ENCODE results near the gene MED9.
"Not testable (repeated sequence)": the region's sequence is repeated elsewhere in the genome, so short reads cannot be mapped to it uniquely, and the experiment has no call there.

The MED9 gene

DNA sequence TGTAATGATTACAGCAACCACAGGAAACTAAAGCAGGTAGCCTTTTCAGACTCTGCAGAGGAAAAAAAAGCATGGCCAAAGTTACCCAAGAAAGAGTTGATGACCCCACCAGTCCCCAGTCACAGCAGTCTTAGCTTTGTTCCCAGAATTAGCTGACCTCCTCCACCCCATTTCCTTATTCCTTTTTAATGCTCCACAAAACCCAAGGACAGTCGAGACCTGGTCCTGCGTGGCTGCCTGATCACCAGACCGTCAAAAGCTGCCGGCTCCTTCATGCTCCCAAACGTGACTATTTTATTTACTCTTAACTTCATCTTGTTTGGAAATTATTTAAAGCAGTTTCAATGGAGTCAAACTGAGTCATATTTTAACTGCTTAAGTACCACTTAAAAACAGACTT lies 28.7 kb upstream of the MED9 start:
- Histone ChIP-seq H3F3A (ENCODE audit: insufficient read depth) (no peaks in the 10 kb centered on the region), H4K20me1 (ENCODE audit: low read depth, low read length) (no peaks in the 10 kb centered on the region), H3K79me2 (ENCODE audit: insufficient read depth, low read length) (no peaks in the 10 kb centered on the region), H3K9ac (ENCODE audit: low read length) (no peak overlapping the region), H3K4me2 (ENCODE audit: low read depth, low read length, poor library complexity, severe bottlenecking) (no peak overlapping the region), H3K27ac (ENCODE audit: low read depth, low read length) (no peak overlapping the region), H3K36me3 (ENCODE audit: low read length) (no peaks in the 10 kb centered on the region), H3K4me3 (ENCODE audit: insufficient read depth, low read length, poor library complexity, severe bottlenecking) (no peak overlapping the region), H3K9me2 (replicated peaks; ENCODE audit: insufficient read depth, low read length) (no peaks in the 10 kb centered on the region), H3K27me3 (ENCODE audit: low read length) (no peaks in the 10 kb centered on the region), H2AFZ (ENCODE audit: low read depth, low read length, severe bottlenecking) (no peak overlapping the region), H3K9me3 (ENCODE audit: insufficient read depth, low read length) (no peaks in the 10 kb centered on the region)
- no peak for TF ChIP-seq EZH2phosphoT487 (conservative IDR thresholded peaks at IDR 0.05; ENCODE audit: low read length)
- TF ChIP-seq CTCF (IDR thresholded peaks at IDR 0.05; ENCODE audit: insufficient read depth, low read length, poor library complexity, severe bottlenecking), result no peak

GRCh38 chr17:17448723-17449122 lies 28.1 kb upstream of the MED9 start:
- Histone ChIP-seq H3F3A (ENCODE audit: insufficient read depth) (no peaks in the 10 kb centered on the region), H3K4me2 (ENCODE audit: low read depth, low read length, poor library complexity, severe bottlenecking) (no peak overlapping the region), H3K36me3 (ENCODE audit: low read length) (no peaks in the 10 kb centered on the region), H3K27ac (ENCODE audit: low read depth, low read length) (no peak overlapping the region), H3K9me2 (replicated peaks; ENCODE audit: insufficient read depth, low read length) (no peaks in the 10 kb centered on the region), H2AFZ (ENCODE audit: low read depth, low read length, severe bottlenecking) (no peak overlapping the region), H3K4me3 (ENCODE audit: insufficient read depth, low read length, poor library complexity, severe bottlenecking) (no peak overlapping the region), H4K20me1 (ENCODE audit: low read depth, low read length) (no peaks in the 10 kb centered on the region), H3K9me3 (ENCODE audit: insufficient read depth, low read length) (no peaks in the 10 kb centered on the region), H3K9ac (ENCODE audit: low read length) (no peak overlapping the region), H3K27me3 (ENCODE audit: low read length) (no peaks in the 10 kb centered on the region), H3K79me2 (ENCODE audit: insufficient read depth, low read length) (no peaks in the 10 kb centered on the region)
- TF ChIP-seq CTCF (IDR thresholded peaks at IDR 0.05; ENCODE audit: insufficient read depth, low read length, poor library complexity, severe bottlenecking) (no peak), EZH2phosphoT487 (conservative IDR thresholded peaks at IDR 0.05; ENCODE audit: low read length) (no peak)

- Histone ChIP-seq H4K20me1 (ENCODE audit: low read depth, low read length) (no peaks in the 10 kb centered on the region), H3K79me2 (ENCODE audit: insufficient read depth, low read length) (no peaks in the 10 kb centered on the region), H3K27me3 (ENCODE audit: low read length) (no peaks in the 10 kb centered on the region), H3K9me2 (replicated peaks; ENCODE audit: insufficient read depth, low read length) (no peaks in the 10 kb centered on the region), H3K27ac (ENCODE audit: low read depth, low read length) (no peak overlapping the region), H3K9me3 (ENCODE audit: insufficient read depth, low read length) (no peaks in the 10 kb centered on the region), H3F3A (ENCODE audit: insufficient read depth) (no peaks in the 10 kb centered on the region), H2AFZ (ENCODE audit: low read depth, low read length, severe bottlenecking) (no peak overlapping the region), H3K9ac (ENCODE audit: low read length) (no peak overlapping the region), H3K4me3 (ENCODE audit: insufficient read depth, low read length, poor library complexity, severe bottlenecking) (no peak overlapping the region), H3K4me2 (ENCODE audit: low read depth, low read length, poor library complexity, severe bottlenecking) (no peak overlapping the region), H3K36me3 (ENCODE audit: low read length) (no peaks in the 10 kb centered on the region)
- no peak for TF ChIP-seq EZH2phosphoT487 (conservative IDR thresholded peaks at IDR 0.05; ENCODE audit: low read length)
- no peak for TF ChIP-seq CTCF (IDR thresholded peaks at IDR 0.05; ENCODE audit: insufficient read depth, low read length, poor library complexity, severe bottlenecking)
Measured at GRCh38 chr17:17453088-17453487, 23.7 kb upstream of the MED9 start.

DNA sequence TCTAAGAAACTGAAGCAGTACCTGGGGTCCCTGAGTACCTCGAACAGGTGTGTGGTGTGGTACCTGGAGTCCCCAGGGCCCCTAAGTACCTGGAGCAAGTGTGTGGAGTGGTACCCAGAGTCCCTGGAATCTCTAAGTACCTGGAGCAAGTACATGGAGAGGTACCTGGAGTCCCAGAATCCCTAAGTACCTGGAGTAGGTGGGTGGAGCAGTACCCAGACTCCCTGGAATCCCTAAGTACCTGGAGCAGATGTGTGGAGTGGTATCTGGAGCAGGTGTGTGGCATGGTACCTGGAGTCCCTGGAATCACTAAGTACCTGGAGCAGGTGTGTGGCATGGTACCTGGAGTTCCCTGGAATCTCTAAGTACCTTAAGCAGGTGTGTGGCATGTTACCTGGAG lies 22.5 kb upstream of the MED9 start:
- no peak overlapping the region for H3K27ac ChIP-seq (ENCODE audit: low read depth, low read length)
- no peak overlapping the region for H2AFZ ChIP-seq (ENCODE audit: low read depth, low read length, severe bottlenecking)
- no peaks in the 10 kb centered on the region for H3K27me3 ChIP-seq (ENCODE audit: low read length)
- TF ChIP-seq CTCF (IDR thresholded peaks at IDR 0.05; ENCODE audit: insufficient read depth, low read length, poor library complexity, severe bottlenecking) (no peak), EZH2phosphoT487 (conservative IDR thresholded peaks at IDR 0.05; ENCODE audit: low read length) (no peak)
- no peaks in the 10 kb centered on the region for H3K79me2 ChIP-seq (ENCODE audit: insufficient read depth, low read length)
- no peak overlapping the region for H3K4me3 ChIP-seq (ENCODE audit: insufficient read depth, low read length, poor library complexity, severe bottlenecking)
- no peaks in the 10 kb centered on the region for H3K36me3 ChIP-seq (ENCODE audit: low read length)
- no peaks in the 10 kb centered on the region for H4K20me1 ChIP-seq (ENCODE audit: low read depth, low read length)
- no peak overlapping the region for H3K4me2 ChIP-seq (ENCODE audit: low read depth, low read length, poor library complexity, severe bottlenecking)
- no peaks in the 10 kb centered on the region for H3K9me2 ChIP-seq (replicated peaks; ENCODE audit: insufficient read depth, low read length)
- H3F3A ChIP-seq (ENCODE audit: insufficient read depth), result no peaks in the 10 kb centered on the region
- no peak overlapping the region for H3K9ac ChIP-seq (ENCODE audit: low read length)
- H3K9me3 ChIP-seq (ENCODE audit: insufficient read depth, low read length), result no peaks in the 10 kb centered on the region

GRCh38 chr17:17454700-17455099 lies 22.1 kb upstream of the MED9 start:
- H3K27me3 ChIP-seq (ENCODE audit: low read length); H3K9me2 ChIP-seq (replicated peaks; ENCODE audit: insufficient read depth, low read length); H2AFZ ChIP-seq (ENCODE audit: low read depth, low read length, severe bottlenecking); H3K9me3 ChIP-seq (ENCODE audit: insufficient read depth, low read length); H3K9ac ChIP-seq (ENCODE audit: low read length); H3F3A ChIP-seq (ENCODE audit: insufficient read depth); H3K27ac ChIP-seq (ENCODE audit: low read depth, low read length); H4K20me1 ChIP-seq (ENCODE audit: low read depth, low read length); H3K4me2 ChIP-seq (ENCODE audit: low read depth, low read length, poor library complexity, severe bottlenecking); H3K4me3 ChIP-seq (ENCODE audit: insufficient read depth, low read length, poor library complexity, severe bottlenecking); H3K79me2 ChIP-seq (ENCODE audit: insufficient read depth, low read length); H3K36me3 ChIP-seq (ENCODE audit: low read length): not testable (repeated sequence)

Data from SU-DHL-6 (cell line).